GM18873 (cell line): ENCODE results near the gene VASN.
A peak's percentile ranks its signal among the peaks of the same experiment; 100 is the strongest.

Experiments
- ATAC-seq: cut with Tn5 transposase; IDR thresholded peaks from one replicate; pipeline ENCODE4 v1.9.1; 2021; ENCODE audit warnings: mild to moderate bottlenecking, moderate library complexity, moderate number of reproducible peaks; ENCODE audit not compliant: unreplicated experiment, low FRiP score

VASN gene

GRCh38 chr16:4416200-4417032, 44.8 kb downstream of the VASN start, which contains the start of gene CORO7:
Gene CORO7, minus strand, starts transcription at chr16:4416596. Its CDS starts 78 bp downstream, at chr16:4416518.
- peak; percentile 46 for ATAC-seq

GRCh38 chr16:4419402-4419959, 47.8 kb downstream of the VASN start:
- ATAC-seq = no peak

- ATAC-seq = no peak
Measured at GRCh38 chr16:4420505-4421105, 49.0 kb downstream of the VASN start.

- ATAC-seq = peak; percentile 78
Measured at GRCh38 chr16:4425378-4426020, 53.9 kb downstream of the VASN start, which contains the start of gene DNAJA3. Gene DNAJA3, plus strand, starts transcription at chr16:4425868. Its CDS starts 14 bp downstream, at chr16:4425882.

GRCh38 chr16:4426021-4426684, 54.5 kb downstream of the VASN start:
- peak; percentile 28 for ATAC-seq

- no peak for ATAC-seq
Measured at GRCh38 chr16:4426722-4427372, 55.2 kb downstream of the VASN start.

- ATAC-seq = no peak
Measured at GRCh38 chr16:4428500-4428899, 56.9 kb downstream of the VASN start.

- no peak for ATAC-seq
Measured at GRCh38 chr16:4431023-4431422, 59.4 kb downstream of the VASN start.
